Stimulated activated CD8-positive, alpha-beta memory T cell treated with anti-CD3 and anti-CD28 coated beads, Interleukin-4, amount 100 ng/mL, for 24 hours (primary cell): ENCODE measurements around the gene APOE.
"Not testable (repeated sequence)": the region's sequence is repeated elsewhere in the genome, so short reads cannot be mapped to it uniquely, and the experiment has no call there.

Source experiments
- DNase-seq: peaks from one replicate; pipeline ENCODE4 v3.0.0-alpha.2; 2020; ENCODE audit warnings: low read depth

The APOE gene

DNA sequence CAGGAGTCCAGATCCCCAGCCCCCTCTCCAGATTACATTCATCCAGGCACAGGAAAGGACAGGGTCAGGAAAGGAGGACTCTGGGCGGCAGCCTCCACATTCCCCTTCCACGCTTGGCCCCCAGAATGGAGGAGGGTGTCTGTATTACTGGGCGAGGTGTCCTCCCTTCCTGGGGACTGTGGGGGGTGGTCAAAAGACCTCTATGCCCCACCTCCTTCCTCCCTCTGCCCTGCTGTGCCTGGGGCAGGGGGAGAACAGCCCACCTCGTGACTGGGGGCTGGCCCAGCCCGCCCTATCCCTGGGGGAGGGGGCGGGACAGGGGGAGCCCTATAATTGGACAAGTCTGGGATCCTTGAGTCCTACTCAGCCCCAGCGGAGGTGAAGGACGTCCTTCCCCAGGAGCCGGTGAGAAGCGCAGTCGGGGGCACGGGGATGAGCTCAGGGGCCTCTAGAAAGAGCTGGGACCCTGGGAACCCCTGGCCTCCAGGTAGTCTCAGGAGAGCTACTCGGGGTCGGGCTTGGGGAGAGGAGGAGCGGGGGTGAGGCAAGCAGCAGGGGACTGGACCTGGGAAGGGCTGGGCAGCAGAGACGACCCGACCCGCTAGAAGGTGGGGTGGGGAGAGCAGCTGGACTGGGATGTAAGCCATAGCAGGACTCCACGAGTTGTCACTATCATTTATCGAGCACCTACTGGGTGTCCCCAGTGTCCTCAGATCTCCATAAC, at the start of gene APOE:
TSS of gene APOE (plus strand) at position 360 of the 724 bp plus-strand sequence. CDS start 829 bp downstream, outside the sequence.
- DNase-seq, result no peak

DNA sequence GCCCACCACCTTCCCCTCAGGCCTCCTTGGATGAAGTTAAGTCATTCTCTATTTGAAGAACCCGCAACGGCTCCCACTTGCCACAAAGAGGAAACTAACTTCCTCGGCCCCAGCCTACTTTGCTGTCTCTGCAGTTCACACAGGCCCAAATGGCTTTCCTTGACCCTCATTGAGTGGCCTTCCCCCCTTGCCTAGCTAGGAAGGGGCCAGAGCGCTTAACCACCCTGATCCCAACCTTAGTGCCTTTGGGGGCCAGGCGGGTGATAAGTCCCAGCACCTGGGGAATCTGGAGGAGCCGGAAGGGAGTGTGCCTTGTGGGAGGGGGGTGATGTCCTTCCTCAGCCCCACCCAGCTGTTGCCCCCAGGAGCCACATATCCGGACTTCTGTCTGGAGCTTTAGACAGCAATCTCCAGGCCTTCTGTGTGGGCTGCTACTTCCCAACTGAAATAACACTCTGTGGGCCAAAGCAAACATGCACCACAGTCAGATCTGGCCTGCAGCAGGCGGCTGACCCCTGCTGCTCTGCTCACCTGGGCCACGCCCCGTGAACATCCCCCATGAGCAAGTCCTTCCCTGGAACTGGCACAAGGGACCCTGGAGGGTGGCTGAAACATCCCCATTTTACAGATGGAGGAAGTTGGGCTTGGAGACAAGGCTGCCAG, 49.0 kb upstream of the APOE start:
- no peak for DNase-seq

GRCh38 chr19:44857837-44858236, 47.8 kb upstream of the APOE start:
- DNase-seq, result no peak

DNA sequence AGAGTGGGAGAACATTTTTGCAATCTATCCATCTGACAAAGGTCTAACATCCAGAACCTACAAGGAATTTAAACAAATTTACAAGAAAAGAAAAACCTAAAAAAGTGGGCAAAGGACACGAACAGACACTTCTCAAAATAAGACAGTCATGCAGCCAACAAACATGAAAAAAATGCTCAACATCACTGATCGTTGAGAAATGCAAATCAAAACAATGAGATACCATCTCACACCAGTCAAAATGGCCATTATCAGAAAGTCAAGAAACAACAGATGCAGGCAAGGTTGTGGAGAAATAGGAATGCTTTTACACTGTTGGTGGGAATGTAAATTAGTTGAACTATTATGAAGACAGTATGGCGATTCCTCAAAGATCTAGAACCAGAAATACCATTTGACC, 44.0 kb upstream of the APOE start:
- DNase-seq, result not testable (repeated sequence)

GRCh38 chr19:44863990-44864389, 41.6 kb upstream of the APOE start:
- DNase-seq, result no peak

DNA sequence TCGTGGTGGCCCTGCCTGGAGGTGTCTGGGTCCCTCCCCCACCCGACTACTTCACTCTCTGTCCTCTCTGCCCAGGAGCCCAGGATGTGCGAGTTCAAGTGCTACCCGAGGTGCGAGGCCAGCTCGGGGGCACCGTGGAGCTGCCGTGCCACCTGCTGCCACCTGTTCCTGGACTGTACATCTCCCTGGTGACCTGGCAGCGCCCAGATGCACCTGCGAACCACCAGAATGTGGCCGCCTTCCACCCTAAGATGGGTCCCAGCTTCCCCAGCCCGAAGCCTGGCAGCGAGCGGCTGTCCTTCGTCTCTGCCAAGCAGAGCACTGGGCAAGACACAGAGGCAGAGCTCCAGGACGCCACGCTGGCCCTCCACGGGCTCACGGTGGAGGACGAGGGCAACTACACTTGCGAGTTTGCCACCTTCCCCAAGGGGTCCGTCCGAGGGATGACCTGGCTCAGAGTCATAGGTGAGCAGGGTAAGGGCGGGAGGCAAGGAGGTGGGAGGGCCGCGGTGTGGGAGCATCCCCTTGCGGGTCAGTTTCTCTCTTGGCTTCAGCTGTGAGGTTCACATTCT, 40.3 kb upstream of the APOE start:
- DNase-seq, result no peak

DNA sequence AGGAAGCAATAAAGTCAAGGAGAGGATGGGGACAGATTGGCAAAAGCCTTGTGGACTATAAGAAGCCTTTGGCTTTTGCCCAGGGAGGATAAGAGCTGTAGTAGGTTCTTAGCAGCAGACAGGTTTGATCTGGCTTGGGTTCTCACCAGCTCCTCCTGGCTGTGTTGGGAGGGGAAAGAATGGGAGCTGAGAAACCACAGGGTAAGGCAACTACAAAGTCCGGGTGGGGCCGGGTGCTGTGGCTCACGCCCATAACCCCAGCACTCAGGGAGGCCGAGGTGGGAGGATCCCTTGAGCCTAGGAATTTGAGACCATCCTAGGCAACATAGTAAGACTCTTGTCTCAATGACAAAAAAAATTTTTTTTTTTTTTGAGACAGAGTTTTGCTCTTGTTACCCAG, 38.9 kb upstream of the APOE start:
- no peak for DNase-seq

GRCh38 chr19:44867578-44867977, 38.0 kb upstream of the APOE start:
- no peak for DNase-seq

DNA sequence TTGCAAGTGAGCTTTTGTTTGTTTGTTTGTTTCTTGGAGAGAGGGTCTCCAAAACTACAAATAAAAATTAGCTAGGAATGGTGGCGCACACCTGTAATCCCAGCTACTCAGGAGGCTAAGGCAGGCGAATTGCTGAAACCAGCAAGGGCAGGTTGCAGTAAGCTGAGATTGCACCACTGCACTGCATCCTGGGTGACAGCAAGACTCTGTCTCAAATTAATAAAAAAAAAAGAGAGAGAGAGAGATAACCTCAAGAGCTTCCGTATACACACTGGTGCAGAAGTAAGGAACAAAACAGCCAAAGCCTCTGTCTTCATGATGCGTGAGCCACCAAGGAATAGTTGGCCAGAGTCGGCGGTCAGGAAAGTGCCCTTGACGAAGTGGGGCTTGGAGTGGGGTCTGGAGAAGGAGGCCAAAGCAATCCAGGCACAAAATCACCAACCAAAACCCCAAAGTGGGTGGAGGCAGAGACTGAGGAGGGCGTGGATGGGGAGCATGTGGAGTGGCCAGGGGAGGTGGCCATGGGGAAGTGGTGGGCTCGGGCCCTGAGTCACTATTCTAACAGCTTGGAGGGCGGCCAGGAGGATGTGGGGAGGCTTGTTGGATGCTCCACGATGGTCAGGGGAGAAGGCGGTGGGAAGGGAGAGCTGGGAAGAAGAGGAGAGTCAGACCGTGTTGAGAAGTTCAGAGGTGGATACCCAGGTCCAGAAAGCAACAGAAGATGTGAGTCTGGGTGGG, 35.7 kb upstream of the APOE start:
- no peak for DNase-seq

DNA sequence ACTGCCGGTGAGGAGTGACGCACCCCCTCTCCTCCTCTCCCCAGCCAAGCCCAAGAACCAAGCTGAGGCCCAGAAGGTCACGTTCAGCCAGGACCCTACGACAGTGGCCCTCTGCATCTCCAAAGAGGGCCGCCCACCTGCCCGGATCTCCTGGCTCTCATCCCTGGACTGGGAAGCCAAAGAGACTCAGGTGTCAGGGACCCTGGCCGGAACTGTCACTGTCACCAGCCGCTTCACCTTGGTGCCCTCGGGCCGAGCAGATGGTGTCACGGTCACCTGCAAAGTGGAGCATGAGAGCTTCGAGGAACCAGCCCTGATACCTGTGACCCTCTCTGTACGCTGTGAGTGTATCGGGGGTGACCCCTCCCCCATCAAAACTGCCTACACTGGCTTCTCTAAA, 33.8 kb upstream of the APOE start:
- no peak for DNase-seq

- DNase-seq, result no peak
These were observed 32.9 kb upstream of the APOE start for GRCh38 chr19:44872661-44873060.

DNA sequence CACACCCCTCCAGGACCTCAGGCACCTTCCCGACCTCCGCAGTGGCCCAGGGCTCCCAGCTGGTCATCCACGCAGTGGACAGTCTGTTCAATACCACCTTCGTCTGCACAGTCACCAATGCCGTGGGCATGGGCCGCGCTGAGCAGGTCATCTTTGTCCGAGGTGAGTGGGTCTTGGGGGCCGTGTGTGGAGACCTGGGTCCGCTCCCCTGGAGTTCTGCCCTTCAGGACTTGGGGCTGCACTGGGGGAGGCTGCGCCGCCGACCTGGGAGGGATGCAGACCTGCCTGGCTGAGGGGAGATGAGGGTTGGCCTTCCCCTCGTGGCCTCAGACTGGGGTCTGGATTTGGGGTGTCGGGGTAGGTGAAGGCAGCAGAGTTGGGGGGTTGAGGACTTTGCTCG, 31.3 kb upstream of the APOE start:
- DNase-seq, result no peak

GRCh38 chr19:44875666-44876451, 29.7 kb upstream of the APOE start:
- DNase-seq, result no peak

DNA sequence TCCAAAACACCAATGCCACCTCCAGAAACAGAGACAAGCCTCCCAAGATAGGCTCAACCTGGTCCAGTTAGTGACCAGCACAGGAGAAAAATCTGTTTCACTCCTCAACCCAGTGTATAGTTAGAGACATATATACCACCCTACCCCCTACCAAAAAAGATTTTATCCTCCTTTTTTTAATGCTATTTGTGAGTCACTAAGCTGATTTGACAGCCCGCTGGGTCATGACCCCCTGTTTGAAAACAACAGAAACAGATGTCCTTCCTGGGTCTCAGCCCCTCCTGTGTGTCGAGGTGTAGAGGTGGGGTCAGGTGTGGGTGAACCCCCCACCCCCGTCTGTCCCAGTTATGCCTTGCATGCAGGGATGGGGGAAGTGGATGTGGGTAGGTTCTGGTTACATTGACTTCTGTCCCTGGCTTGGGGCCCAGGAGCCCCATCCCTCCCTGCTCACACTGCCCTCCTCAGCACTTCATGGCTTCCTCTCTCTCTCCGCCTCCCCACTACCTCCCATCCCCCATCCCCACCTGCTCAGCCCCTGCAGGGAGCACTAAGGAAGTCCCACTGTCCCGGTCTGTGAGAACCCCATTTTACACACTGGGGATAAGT, 28.6 kb upstream of the APOE start:
- no peak for DNase-seq

GRCh38 chr19:44878120-44878865, 27.3 kb upstream of the APOE start:
- DNase-seq, result no peak

DNA sequence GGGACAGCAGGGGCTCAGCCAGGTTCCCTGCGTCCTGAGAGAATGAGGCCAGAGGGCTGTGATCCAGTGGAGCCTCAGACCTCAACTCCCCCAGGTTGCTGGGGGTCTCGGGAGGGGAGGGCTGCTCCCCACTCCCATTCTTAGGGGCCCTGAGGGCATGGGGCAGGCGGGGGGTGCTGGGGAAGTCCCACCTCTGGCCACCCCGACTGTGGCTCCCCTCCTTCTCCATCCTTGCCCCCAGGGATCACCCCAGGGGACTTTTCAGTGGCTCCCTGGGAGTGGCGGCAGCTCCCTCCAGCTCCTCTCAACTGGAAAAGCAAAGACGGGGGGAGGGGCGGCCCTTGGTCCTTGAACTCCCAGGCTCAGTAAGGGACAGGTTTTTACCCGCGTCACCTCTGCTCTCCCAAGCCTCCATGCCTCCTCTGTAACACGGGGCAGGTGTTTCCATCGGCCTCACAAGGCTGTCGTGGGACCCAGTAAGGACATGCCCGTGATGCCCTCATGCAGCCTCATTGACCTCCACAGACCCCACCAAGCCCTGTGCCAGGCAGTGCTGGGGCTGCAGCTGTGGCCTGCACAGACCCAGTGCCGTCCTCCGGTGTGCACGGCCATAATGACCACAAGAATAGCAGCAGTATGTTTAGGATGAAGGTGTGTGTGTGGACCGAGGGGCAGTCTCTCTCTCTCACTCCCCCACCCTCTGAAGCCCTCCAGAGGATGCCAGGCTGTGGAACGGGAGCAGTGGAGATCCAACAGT, 26.1 kb upstream of the APOE start:
- DNase-seq, result no peak

DNA sequence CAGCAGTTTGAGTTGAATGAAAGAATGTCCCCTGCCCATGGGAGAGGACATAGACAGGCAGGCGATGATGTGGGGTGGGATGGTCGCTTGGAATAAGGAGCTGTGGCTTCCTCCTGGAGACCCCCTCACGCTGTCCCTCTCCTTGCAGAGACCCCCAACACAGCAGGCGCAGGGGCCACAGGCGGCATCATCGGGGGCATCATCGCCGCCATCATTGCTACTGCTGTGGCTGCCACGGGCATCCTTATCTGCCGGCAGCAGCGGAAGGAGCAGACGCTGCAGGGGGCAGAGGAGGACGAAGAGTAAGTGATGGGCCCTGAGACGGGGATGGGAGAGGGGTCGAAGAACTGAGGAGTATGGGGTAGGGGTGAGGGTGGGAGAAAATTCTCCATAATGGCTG, 23.5 kb upstream of the APOE start:
- DNase-seq, result no peak

DNA sequence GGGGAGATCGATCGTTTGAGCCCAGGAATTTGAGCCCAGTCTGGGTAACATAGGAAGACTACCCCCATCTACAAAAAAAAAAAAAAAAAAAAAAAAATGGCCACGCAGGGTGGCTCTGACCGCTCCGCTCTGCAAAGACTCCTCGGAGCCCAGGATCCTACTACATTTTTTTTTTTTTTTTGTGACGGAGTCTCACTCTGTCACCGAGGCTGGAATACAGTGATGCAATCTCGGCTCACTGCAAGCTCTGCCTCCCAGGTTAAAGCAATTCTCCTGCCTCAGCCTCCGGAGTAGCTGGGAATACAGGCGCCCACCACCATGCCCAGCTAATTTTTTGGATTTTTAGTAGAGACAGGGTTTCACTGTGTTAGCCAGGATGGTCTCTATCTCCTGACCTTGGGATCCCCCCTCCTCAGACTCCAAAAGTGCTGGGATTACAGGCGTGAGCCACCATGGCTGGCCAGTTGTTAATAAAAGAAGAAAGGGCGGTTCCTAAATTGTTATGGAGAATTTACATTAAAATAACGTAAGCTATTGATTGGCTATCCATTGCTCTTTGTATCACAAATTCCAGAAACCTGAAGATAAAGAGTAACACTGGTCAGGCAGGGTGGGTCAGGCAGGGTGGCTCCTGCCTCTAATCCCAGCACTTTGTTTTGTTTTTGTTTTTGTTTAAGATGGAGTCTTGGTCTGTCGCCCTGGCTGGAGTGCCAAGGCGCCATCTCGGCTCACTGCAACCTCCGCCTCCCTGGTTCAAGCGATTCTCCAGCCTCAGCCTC, 22.8 kb upstream of the APOE start:
- DNase-seq, result not testable (repeated sequence)

- no peak for DNase-seq
These were observed 21.7 kb upstream of the APOE start for GRCh38 chr19:44883922-44884321.
